ENCODE data around the gene RPN2. TPM values are rescaled to one million over a fixed set of nuclear protein-coding genes. Genes with fewer than 3 reads are reported as not detected.

RPN2 gene
- polyA plus RNA-seq, 1 of the 3 experiments (the other 2 are of a cell fraction) = 420 TPM

DNA sequence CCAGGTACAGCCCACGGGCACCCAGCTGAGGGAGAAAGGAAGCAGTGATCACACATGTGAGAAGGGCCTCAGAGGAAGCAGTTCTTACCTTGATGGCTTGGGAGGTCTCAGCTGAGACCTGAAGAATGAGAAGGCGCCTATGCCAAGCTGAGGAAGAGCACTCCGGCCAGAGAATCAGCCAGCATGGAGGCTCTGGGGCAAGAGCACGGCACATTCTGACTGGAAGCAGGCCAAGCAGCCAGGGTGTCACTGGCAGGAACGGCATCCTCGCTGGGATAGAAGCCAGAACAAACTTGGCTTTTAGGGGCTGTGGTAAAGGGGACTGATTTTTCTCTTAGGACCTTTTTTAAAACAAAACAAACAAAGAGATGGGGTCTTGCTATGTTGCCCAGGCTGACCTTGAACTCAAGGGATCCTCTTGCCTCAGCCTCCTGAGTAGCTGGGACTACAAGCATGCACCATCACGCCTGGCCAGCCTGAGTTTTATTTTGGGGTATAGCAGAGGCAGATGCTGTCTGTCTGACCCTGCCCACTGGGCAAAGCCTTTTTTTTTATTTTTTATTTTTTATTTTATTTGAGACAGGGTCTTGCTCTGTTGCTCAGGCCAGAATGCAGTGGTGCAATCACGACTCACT lies 64.9 kb downstream of the RPN2 start:
- Histone ChIP-seq H3K9ac (no peak overlapping the region), H3K9me2 (no peaks in the 10 kb centered on the region), H3K4me1 (ENCODE audit: control insufficient read depth in 1 of 2, insufficient read depth in 2 of 2, low read depth in 1 of 2, low read length in 1 of 2) (peaks cover 0 to 30% of the 10 kb centered on the region in 2 experiments; a peak in 2 of 4 replicates), H3K4me2 (no peak overlapping the region), H3K79me2 (ENCODE audit: insufficient read depth) (no peaks in the 10 kb centered on the region), H3K9me3 (no peaks in the 10 kb centered on the region), H3F3A (replicated peaks; ENCODE audit: insufficient read depth) (no peaks in the 10 kb centered on the region), H3K4me3 (ENCODE audit: low read depth in 2 of 2, low read length in 1 of 2) (no peak overlapping the region), H4K20me1 (ENCODE audit: insufficient read depth) (no peaks in the 10 kb centered on the region), H3K36me3 (replicated peaks in 1 of 2; ENCODE audit: control insufficient read depth in 1 of 2, insufficient read depth in 2 of 2, low read length in 1 of 2) (peaks cover 36 to 42% of the 10 kb centered on the region in 2 experiments), H3K27me3 (ENCODE audit: insufficient read depth) (no peaks in the 10 kb centered on the region), H2AFZ (ENCODE audit: low read depth) (no peak overlapping the region), H3K27ac (ENCODE audit: low read depth in 2 of 2, low read length in 1 of 2) (peak overlapping the region in 1 of 2 experiments; percentile 83; a peak in 2 of 4 replicates)
- TF ChIP-seq TCF12 (IDR thresholded peaks at IDR 0.05) (no peak), NRF1 (IDR thresholded peaks at IDR 0.05; ENCODE audit: low read depth, low read length) (no peak), RXRA (IDR thresholded peaks at IDR 0.05; ENCODE audit: borderline replicate concordance, low read depth) (no peak), JUND (IDR thresholded peaks at IDR 0.05) (no peak), FOXJ3 (CRISPR knock-in tag; IDR thresholded peaks at IDR 0.05) (no peak), SIN3A (IDR thresholded peaks at IDR 0.05; ENCODE audit: borderline replicate concordance, low read depth, low read length) (no peak), RFX5 (IDR thresholded peaks at IDR 0.05; ENCODE audit: low read length) (no peak), NFIC (IDR thresholded peaks at IDR 0.05; ENCODE audit: borderline replicate concordance) (no peak), GABPA (IDR thresholded peaks at IDR 0.05; ENCODE audit: low read depth) (no peak), RAD21 (IDR thresholded peaks at IDR 0.05; ENCODE audit: low read length) (no peak), MEF2A (IDR thresholded peaks at IDR 0.05; ENCODE audit: borderline replicate concordance, low read depth) (no peak), TAF1 (IDR thresholded peaks at IDR 0.05; ENCODE audit: borderline replicate concordance, low read depth, low read length) (no peak), SMC3 (IDR thresholded peaks at IDR 0.05; ENCODE audit: low read depth, low read length) (no peak), YY1 (IDR thresholded peaks at IDR 0.05; ENCODE audit: low read depth) (no peak)
- ChIA-PET CTCF (interaction anchor here (1.0 to 2.3 kb wide), 7 partner anchors 12 to 152 kb away, joined by 3 to 8 read pairs (median 5); no protein-coding TSS in a partner anchor), POLR2A (interaction anchor here (0.6 kb wide), 1 partner anchor 807 kb away, joined by 3 read pairs; no protein-coding TSS in a partner anchor)
- WGBS (ENCODE audit: low lambda C conversion rate) = 76% methylated on average over 7 of the region's 8 CpGs
- no peak for DNase-seq

DNA sequence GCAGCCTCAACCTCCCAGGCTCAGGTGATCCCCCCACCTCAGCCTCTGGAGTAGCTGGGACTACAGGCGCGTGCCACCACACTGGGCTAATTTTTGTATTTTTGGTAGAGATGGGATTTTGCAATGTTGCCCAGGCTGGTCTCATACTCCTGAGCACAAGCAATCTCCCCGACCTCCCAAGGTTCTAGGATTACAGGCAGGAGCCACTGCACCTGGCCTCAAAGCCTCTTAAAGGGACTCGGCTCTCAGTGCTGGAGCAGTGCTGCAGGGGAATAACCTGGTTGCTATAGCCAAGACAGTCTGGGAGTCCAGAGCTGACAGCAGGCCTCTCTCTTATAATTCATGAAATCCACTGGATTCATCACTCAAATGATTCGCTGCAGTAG lies 65.4 kb downstream of the RPN2 start:
- Histone ChIP-seq H3K9me2 (no peaks in the 10 kb centered on the region), H2AFZ (ENCODE audit: low read depth) (no peak overlapping the region), H3K9ac (no peak overlapping the region), H3F3A (replicated peaks; ENCODE audit: insufficient read depth) (no peaks in the 10 kb centered on the region), H3K4me1 (ENCODE audit: control insufficient read depth in 1 of 2, insufficient read depth in 2 of 2, low read depth in 1 of 2, low read length in 1 of 2) (peaks cover 0 to 25% of the 10 kb centered on the region in 2 experiments; a peak in 1 of 4 replicates), H4K20me1 (ENCODE audit: insufficient read depth) (no peaks in the 10 kb centered on the region), H3K27me3 (ENCODE audit: insufficient read depth) (no peaks in the 10 kb centered on the region), H3K27ac (ENCODE audit: low read depth in 2 of 2, low read length in 1 of 2) (peak overlapping the region in 1 of 2 experiments; percentile 8; a peak in 1 of 4 replicates), H3K79me2 (ENCODE audit: insufficient read depth) (no peaks in the 10 kb centered on the region), H3K4me2 (no peak overlapping the region), H3K36me3 (replicated peaks in 1 of 2; ENCODE audit: control insufficient read depth in 1 of 2, insufficient read depth in 2 of 2, low read length in 1 of 2) (peaks cover 34 to 37% of the 10 kb centered on the region in 2 experiments), H3K9me3 (no peaks in the 10 kb centered on the region), H3K4me3 (ENCODE audit: low read depth in 2 of 2, low read length in 1 of 2) (no peak overlapping the region)
- 68% methylated on average over 4 of the region's 5 CpGs for WGBS (ENCODE audit: low lambda C conversion rate)
- DNase-seq = no peak
- ChIA-PET POLR2A (interaction anchor here (0.6 kb wide), 1 partner anchor 807 kb away, joined by 3 read pairs; no protein-coding TSS in a partner anchor), CTCF (interaction anchor here (1.5 to 2.3 kb wide), 3 partner anchors 12 to 49 kb away, joined by 3 to 8 read pairs (median 4); no protein-coding TSS in a partner anchor)
- TF ChIP-seq NRF1 (IDR thresholded peaks at IDR 0.05; ENCODE audit: low read depth, low read length) = no peak
- no peak for TF ChIP-seq RXRA (IDR thresholded peaks at IDR 0.05; ENCODE audit: borderline replicate concordance, low read depth)
- no peak for TF ChIP-seq MEF2A (IDR thresholded peaks at IDR 0.05; ENCODE audit: borderline replicate concordance, low read depth)
- no peak for TF ChIP-seq POLR2AphosphoS5 (IDR thresholded peaks at IDR 0.05; ENCODE audit: low read depth, low read length)
- TF ChIP-seq GATA2 (CRISPR knock-in tag; IDR thresholded peaks at IDR 0.05) = no peak
- TF ChIP-seq CHD2 (IDR thresholded peaks at IDR 0.05; ENCODE audit: low read length, partially characterized antibody) = no peak
- TF ChIP-seq, protein P1, sequence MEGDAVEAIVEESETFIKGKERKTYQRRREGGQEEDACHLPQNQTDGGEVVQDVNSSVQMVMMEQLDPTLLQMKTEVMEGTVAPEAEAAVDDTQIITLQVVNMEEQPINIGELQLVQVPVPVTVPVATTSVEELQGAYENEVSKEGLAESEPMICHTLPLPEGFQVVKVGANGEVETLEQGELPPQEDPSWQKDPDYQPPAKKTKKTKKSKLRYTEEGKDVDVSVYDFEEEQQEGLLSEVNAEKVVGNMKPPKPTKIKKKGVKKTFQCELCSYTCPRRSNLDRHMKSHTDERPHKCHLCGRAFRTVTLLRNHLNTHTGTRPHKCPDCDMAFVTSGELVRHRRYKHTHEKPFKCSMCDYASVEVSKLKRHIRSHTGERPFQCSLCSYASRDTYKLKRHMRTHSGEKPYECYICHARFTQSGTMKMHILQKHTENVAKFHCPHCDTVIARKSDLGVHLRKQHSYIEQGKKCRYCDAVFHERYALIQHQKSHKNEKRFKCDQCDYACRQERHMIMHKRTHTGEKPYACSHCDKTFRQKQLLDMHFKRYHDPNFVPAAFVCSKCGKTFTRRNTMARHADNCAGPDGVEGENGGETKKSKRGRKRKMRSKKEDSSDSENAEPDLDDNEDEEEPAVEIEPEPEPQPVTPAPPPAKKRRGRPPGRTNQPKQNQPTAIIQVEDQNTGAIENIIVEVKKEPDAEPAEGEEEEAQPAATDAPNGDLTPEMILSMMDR (IDR thresholded peaks at IDR 0.05) = no peak
- TF ChIP-seq TAF1 (IDR thresholded peaks at IDR 0.05; ENCODE audit: borderline replicate concordance, low read depth, low read length) = no peak
- TF ChIP-seq, protein P2, sequence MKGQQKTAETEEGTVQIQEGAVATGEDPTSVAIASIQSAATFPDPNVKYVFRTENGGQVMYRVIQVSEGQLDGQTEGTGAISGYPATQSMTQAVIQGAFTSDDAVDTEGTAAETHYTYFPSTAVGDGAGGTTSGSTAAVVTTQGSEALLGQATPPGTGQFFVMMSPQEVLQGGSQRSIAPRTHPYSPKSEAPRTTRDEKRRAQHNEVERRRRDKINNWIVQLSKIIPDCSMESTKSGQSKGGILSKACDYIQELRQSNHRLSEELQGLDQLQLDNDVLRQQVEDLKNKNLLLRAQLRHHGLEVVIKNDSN (IDR thresholded peaks at IDR 0.05; ENCODE audit: borderline replicate concordance, low read depth) = no peak
- TF ChIP-seq, protein P3, sequence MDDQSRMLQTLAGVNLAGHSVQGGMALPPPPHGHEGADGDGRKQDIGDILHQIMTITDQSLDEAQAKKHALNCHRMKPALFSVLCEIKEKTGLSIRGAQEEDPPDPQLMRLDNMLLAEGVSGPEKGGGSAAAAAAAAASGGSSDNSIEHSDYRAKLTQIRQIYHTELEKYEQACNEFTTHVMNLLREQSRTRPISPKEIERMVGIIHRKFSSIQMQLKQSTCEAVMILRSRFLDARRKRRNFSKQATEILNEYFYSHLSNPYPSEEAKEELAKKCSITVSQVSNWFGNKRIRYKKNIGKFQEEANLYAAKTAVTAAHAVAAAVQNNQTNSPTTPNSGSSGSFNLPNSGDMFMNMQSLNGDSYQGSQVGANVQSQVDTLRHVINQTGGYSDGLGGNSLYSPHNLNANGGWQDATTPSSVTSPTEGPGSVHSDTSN (IDR thresholded peaks at IDR 0.05) = no peak
- TF ChIP-seq NFIC (IDR thresholded peaks at IDR 0.05; ENCODE audit: borderline replicate concordance) = no peak
- TF ChIP-seq, protein P4, sequence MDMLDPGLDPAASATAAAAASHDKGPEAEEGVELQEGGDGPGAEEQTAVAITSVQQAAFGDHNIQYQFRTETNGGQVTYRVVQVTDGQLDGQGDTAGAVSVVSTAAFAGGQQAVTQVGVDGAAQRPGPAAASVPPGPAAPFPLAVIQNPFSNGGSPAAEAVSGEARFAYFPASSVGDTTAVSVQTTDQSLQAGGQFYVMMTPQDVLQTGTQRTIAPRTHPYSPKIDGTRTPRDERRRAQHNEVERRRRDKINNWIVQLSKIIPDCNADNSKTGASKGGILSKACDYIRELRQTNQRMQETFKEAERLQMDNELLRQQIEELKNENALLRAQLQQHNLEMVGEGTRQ (IDR thresholded peaks at IDR 0.05; ENCODE audit: borderline replicate concordance, low read depth, low read length) = no peak
- no peak for TF ChIP-seq TEAD4 (IDR thresholded peaks at IDR 0.05; ENCODE audit: borderline replicate concordance, insufficient read depth)
